ENCODE data around the gene PGS1.

Gene PGS1

DNA sequence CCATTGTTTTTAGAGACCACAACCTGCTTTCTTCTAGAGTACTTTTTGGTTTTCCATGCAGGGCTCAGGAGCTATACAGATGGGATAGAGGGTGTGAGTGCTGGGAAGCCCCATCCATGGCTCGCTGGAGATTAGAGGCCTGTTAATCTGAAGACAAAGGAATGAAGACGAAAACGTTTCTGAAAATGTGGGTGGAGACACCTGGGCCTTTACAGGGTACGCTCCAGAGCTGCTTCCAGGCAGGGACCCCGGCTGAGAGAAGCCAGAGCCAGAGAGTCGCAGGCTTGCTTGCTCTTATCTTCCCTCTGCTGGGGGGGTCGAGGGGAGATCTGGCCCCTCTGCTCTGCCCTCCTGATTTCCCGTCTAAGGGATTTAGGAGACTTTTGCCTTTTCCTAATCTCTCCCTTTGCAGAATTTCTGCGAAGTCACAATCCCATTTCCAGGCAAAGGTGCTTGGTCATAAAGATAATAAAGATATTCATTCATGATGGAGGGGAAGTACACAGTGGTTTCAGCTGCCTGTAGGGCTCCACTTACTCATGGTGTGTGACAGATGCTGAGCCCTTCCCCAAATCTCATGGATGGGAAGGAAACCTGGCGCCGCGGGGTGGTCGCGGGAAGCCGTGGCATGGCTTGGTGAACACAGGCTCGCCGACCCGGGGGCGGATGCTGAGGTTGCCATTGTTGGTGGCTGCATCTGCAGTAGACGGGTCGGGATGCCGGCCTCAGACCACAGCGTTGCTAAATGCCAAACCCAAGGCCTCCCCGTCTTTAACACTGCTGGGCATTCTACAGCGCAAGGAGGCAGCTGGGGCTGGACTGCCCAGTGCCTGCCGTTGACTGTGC, 13.8 kb upstream of the PGS1 start:
- DNase-seq, result no peak
- TF ChIP-seq GATA1 (IDR thresholded peaks at IDR 0.05; ENCODE audit: low read depth, low read length) (no peak), POLR2A (IDR thresholded peaks at IDR 0.05; ENCODE audit: low read length) (no peak)

DNA sequence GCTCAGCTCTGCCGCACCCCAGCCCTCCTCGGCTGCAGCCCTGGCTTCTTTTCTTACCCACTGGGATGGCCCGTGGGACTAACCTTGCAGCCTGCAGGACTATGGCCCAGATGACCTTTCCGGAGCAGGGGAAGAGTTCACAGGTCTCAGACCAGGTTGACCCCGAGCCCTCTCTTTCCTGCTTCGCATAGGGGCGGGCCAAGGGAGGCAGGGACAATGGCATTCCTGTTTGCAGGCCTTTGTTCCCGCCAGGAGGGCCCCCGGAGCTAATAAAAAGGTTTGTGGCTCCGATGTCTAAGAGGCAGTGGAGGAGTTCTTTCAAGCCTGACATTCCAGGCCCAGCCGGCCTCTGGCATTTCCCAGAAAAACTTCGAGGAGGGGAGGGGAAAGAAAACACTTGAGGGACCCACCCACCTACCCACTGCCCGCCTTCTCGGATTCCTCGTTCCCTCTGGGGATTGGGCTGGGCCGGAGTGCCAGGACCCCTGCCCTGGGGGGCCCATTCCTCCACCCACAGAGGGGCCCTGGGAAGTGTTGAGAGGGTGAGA, 12.8 kb upstream of the PGS1 start:
- no peak for TF ChIP-seq GATA1 (IDR thresholded peaks at IDR 0.05; ENCODE audit: low read depth, low read length)
- no peak for TF ChIP-seq POLR2A (IDR thresholded peaks at IDR 0.05; ENCODE audit: low read length)
- no peak for DNase-seq

DNA sequence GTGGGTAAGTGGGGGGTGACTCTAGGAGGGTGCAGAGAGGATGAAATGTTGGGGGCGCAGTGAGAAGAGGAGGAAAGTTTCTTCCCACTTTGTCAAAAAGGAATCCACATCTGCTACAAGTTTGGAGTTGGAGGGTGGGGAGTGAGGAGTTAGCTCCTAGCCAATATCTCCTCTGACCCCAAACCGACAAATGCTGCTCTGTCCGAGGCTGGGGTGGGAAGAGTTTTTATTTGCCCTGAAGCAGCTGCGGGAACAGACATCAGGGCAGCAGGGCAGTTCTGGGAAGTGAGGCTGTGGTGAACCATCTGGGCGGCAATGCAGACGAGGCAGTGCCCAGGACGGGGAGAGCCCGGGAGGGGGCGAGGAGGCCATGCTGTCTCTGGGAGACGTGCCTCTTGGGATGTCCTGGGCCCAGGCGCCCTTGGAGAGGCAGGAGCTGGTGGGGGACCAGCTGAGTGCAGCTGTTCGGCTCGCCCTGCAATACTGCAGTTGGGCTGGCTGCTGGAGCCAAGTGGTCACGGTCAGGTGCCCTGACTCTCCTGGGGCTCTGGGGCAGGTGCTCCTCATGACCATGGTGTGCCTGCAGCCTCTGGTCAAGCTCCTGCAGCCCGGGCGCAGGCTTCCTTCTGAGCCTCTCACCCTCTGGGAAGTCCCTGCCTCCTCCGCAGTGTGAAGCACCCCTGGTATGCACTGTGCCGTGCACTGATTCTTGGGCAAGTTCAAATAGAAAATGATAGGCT, 12.2 kb upstream of the PGS1 start:
- TF ChIP-seq POLR2A (IDR thresholded peaks at IDR 0.05; ENCODE audit: low read length) (no peak), GATA1 (IDR thresholded peaks at IDR 0.05; ENCODE audit: low read depth, low read length) (no peak)
- no peak for DNase-seq

DNA sequence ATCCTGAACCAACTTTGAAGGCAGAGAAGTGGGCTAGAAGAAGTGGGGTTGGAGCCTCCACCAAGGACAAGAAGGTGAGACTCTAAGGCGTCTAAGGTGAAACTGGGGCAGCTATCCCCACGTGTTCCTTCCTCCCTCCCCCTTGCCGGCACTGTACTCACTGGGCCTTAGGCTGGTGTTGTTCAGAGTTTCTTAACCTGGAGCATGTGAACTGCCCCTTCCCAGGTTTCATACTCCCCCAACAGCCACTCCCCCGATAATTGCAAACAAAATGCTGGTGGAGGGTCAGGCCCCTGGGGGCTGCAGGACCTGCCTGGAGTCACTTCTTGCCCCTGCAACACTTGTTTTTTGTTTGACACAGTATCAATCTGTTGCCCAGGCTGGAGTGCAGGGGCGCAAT, 11.3 kb upstream of the PGS1 start:
- no peak for TF ChIP-seq POLR2A (IDR thresholded peaks at IDR 0.05; ENCODE audit: low read length)
- TF ChIP-seq GATA1 (IDR thresholded peaks at IDR 0.05; ENCODE audit: low read depth, low read length), result no peak
- DNase-seq, result no peak

DNA sequence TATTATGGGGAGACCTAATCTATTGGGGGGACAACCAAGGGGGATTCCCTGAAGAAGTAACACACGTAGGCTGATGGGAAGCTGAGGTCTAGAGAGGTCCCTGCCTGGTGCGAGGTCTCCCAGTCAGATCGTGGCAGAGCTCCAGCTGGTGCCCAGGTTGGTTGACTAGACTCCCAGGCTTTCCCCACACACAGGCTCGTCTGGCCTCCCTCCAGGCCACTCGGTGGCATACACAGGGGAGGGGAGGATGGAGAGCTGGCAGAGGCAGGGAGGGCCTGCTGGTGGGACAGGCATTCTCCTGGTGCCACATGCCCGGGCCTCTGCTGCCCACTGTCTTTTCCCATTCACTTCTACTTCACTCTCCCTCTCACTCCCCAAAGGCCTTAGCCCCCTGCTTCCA, 10.1 kb upstream of the PGS1 start:
- no peak for TF ChIP-seq POLR2A (IDR thresholded peaks at IDR 0.05; ENCODE audit: low read length)
- no peak for TF ChIP-seq GATA1 (IDR thresholded peaks at IDR 0.05; ENCODE audit: low read depth, low read length)
- no peak for DNase-seq

DNA sequence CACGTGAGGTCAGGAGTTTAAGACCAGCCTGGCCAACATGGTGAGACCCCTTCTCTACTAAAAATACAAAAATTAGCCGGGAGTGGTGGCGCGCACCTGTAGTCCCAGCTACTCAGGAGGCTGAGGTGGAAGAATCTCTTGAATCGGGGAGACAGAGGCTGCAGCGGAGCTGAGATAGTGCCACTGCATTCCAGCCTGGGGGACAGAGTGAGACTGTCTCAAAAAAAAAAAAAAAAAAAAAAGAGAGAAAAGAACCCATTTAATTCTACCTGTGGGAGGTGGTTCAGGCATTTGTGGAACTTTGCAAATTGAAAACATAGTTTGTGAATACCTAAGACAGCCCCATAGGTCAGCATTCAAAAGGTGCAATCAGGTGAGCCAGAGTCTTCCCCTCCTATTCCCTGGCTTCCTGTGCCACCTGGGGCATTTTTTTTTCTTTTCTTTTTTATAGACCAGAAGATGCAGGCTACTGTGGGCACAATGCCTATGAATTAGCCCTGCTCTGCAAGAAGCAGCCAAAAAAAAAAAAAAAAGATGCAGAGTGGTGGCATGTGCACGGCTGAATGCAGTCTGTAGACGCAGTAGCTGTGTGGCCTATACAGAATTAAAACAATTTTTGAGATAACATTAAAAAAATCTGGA, 9.5 kb upstream of the PGS1 start:
- no peak for TF ChIP-seq POLR2A (IDR thresholded peaks at IDR 0.05; ENCODE audit: low read length)
- TF ChIP-seq GATA1 (IDR thresholded peaks at IDR 0.05; ENCODE audit: low read depth, low read length), result no peak
- no peak for DNase-seq

DNA sequence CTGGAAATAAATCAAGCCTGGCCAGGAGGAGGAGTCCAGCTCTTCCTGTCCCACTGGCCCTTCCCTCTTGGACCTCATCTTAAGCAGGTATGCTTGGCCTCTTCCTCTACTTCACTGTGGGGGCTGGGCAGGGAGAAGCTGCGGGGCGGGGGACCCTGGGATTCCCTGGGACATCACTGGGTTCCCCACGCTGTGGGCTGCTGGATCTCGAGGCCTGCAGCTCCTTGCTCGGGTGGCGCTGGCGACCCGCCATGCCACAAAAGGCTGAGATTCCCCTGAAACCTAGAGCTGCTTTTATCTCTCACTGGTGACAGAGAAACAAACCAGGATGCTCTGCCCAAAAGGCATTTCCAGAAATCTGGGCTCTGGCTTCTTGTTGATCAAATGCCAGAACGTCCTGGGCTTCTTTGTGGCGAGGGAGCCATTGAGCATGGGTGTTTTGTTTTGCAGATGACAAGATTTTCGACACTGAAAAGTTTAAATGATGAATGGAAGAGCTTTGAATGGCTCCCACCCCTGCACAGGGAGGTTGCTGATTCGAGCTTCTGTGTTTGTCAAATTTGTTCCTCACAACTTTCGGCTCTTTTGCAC, 8.6 kb upstream of the PGS1 start:
- no peak for TF ChIP-seq GATA1 (IDR thresholded peaks at IDR 0.05; ENCODE audit: low read depth, low read length)
- no peak for TF ChIP-seq POLR2A (IDR thresholded peaks at IDR 0.05; ENCODE audit: low read length)
- no peak for DNase-seq

DNA sequence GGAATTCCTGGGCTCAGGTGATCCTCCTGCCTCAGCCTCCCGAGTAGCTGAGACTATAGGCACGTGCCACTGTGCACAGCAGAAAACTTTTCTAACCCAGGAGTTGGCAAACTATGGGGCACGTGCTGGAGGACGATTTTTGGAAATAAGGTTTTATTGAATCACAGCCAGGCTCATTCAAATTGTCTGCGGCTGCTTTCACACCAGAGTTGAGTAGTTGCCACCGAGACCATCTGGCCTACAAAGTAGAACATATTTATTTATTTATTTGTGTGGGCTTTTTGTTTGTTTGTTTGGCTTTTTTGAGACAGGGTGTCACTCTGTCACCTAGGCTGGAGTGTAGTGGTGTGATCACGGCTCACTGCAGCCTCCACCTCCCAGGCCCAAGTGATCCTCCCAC, 7.4 kb upstream of the PGS1 start:
- no peak for DNase-seq
- TF ChIP-seq POLR2A (IDR thresholded peaks at IDR 0.05; ENCODE audit: low read length) (no peak), GATA1 (IDR thresholded peaks at IDR 0.05; ENCODE audit: low read depth, low read length) (no peak)

DNA sequence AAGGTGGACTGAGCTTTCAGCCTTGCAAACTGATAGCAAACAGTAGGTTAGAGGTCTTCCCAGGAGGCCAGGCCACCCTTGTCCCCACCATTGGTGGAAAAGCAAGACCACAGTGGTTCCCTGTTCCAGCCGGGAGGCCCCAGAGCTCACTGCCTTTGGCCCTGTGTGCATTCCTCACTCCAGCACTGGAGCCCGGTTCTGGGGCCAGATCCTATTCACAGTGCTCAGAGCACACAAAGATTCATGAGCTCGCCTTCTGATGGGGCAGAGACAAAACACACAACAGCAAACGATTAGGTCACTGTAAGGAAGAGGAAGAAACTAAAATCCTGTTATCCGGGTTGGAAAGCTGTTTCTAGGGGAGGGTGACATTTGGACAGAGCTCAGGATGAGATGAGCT, 5.6 kb upstream of the PGS1 start:
- TF ChIP-seq GATA1 (IDR thresholded peaks at IDR 0.05; ENCODE audit: low read depth, low read length), result no peak
- TF ChIP-seq POLR2A (IDR thresholded peaks at IDR 0.05; ENCODE audit: low read length), result no peak

DNA sequence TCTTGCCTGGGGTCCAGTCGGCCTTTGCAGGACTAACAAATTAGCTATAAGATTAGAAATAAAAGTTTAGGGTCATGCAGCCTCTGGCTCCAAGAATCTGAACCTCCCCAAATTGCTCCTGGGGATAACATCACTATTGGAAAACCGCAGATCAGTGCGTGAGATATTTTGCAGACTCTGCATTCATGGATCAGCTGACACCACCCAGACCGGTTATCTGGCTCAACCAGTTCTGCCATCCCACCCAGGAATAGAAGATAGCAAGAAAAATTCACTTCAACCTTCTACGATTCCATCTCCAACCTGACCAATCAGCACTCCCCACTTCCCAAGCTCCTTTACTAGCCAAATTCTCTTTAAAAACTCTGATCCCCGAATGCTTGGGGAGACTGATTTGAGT, 4.3 kb upstream of the PGS1 start:
- TF ChIP-seq GATA1 (IDR thresholded peaks at IDR 0.05; ENCODE audit: low read depth, low read length), result no peak
- TF ChIP-seq POLR2A (IDR thresholded peaks at IDR 0.05; ENCODE audit: low read length), result no peak
- DNase-seq, result peak; percentile 21 to 59

More for the DNA sequence above, 5.6 kb upstream of the PGS1 start:
- no peak for DNase-seq

DNA sequence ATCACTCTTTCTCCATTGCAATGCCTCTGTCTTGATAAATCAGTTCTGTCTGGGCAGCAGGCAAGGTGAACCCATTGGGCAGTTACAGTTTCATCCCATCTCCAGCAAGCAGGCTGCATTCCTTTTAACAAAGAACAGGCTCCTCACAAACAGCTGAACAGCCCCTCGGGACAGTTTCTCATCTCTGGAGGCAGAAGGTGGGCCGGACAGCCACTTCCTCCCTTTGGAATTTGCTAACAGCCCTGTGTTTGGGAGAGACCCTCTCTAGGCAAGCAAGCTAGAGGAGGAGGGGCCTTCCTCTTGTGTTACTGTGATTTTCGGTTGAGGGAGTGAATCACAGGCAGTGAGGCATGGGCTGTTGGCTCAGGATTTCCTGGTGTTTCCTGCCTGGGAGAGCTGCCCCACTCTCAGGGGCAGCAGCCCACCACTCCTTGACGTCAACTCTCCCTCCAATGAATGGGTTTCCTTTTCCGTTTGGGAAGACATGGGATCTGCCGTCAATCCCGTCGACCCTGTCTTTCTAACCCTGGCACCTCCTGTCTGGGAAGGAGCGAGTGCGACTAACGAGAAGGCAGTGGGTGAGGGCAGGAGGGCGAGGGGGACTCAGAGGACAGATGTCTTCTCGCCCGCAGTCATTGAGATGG, 3.7 kb upstream of the PGS1 start:
- no peak for TF ChIP-seq POLR2A (IDR thresholded peaks at IDR 0.05; ENCODE audit: low read length)
- DNase-seq, result no peak

DNA sequence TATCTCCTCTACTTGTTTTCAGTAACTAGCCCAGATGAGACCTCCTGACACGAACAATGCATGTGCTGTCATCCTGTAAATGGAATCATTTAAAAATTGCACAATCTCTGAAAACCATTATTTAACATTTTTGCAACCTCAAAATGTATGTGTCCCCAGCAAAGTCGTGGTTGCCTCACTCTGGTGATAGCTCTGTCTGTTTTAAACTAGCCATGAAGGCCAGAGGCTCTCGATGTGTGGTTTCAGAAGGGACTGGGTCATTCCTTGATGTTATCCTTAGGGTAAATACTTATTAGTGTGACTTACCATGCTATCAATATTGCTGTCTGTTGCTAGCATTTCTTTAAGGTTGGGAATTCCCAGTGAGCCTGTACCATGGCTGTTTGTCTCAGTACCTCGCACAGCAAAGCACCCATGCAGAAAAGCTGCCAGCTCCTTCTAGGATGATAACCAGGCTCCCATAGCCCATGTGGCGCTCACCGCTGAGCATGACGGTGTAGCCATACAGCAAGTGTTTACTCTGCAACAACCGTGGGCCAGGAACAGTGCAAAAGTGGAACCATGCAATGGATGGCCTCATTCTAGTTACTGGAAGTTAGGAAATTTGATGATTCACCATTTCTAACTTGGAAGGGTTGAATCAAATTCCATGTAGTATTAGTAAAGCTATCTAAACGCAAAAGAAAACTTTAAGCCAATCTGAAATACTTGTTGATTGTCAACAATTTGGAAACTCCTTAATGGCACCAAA, 2.9 kb upstream of the PGS1 start:
- no peak for DNase-seq
- TF ChIP-seq POLR2A (IDR thresholded peaks at IDR 0.05; ENCODE audit: low read length) (no peak), GATA1 (IDR thresholded peaks at IDR 0.05; ENCODE audit: low read depth, low read length) (no peak)

DNA sequence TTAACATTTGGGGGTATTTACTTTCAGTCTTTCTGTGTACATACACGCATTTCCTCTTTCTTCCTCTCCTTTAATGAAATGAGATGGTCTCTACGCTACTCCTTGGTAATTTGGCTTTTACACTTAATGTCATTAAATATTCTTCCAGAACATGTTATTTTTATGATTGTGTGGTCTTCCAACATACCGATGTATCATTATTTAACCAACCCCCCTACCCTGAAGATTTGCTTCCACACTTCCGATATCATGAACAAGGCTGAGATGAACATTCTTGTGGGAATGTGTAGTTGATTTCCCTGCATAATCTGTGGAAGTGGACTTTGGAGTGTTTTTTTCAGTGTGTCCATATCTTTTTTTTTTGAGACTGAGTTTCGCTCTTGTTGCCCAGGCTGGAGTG, 2.3 kb upstream of the PGS1 start:
- TF ChIP-seq GATA1 (IDR thresholded peaks at IDR 0.05; ENCODE audit: low read depth, low read length) (no peak), POLR2A (IDR thresholded peaks at IDR 0.05; ENCODE audit: low read length) (no peak)
- no peak for DNase-seq

Data from erythroblast (primary cell).